ENCODE results near the gene MMP14.
"Not testable (repeated sequence)": the region's sequence is repeated elsewhere in the genome, so short reads cannot be mapped to it uniquely, and the experiment has no call there.

Gene MMP14

DNA sequence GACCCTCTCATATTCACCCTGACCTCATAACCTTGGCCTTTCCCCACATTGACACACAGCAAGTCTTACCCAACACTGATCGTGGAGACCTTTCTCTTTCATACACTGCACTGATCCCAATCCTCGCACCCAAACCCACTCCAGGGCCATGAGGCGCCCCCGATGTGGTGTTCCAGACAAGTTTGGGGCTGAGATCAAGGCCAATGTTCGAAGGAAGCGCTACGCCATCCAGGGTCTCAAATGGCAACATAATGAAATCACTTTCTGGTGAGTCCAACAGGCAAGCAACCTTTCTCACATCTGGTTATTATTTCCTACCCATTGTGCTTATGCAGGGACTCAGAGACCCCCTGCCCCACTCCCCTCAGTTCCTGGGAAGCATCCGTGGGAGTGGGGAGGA is 5.4 kb downstream of the MMP14 start:
- DNase-seq (ENCODE audit: low read depth in 1 of 2, low spot score in 1 of 2) = no peak

- no peak for DNase-seq (ENCODE audit: low read depth in 1 of 2, low spot score in 1 of 2)
Observed at GRCh38 chr14:22842211-22843122, 6.1 kb downstream of the MMP14 start.

- DNase-seq (ENCODE audit: low read depth in 1 of 2, low spot score in 1 of 2) = no peak
Observed at GRCh38 chr14:22843123-22843925, 6.9 kb downstream of the MMP14 start.

- DNase-seq (ENCODE audit: low read depth in 1 of 2, low spot score in 1 of 2) = no peak
Observed at GRCh38 chr14:22844221-22845102, 8.1 kb downstream of the MMP14 start.

GRCh38 chr14:22845103-22845394 is 8.7 kb downstream of the MMP14 start:
- DNase-seq (ENCODE audit: low read depth in 1 of 2, low spot score in 1 of 2) = no peak

- no peak for DNase-seq (ENCODE audit: low read depth in 1 of 2, low spot score in 1 of 2)
Observed at GRCh38 chr14:22845821-22846625, 9.6 kb downstream of the MMP14 start.

GRCh38 chr14:22846811-22847307 is 10.5 kb downstream of the MMP14 start:
- no peak for DNase-seq (ENCODE audit: low read depth in 1 of 2, low spot score in 1 of 2)

DNA sequence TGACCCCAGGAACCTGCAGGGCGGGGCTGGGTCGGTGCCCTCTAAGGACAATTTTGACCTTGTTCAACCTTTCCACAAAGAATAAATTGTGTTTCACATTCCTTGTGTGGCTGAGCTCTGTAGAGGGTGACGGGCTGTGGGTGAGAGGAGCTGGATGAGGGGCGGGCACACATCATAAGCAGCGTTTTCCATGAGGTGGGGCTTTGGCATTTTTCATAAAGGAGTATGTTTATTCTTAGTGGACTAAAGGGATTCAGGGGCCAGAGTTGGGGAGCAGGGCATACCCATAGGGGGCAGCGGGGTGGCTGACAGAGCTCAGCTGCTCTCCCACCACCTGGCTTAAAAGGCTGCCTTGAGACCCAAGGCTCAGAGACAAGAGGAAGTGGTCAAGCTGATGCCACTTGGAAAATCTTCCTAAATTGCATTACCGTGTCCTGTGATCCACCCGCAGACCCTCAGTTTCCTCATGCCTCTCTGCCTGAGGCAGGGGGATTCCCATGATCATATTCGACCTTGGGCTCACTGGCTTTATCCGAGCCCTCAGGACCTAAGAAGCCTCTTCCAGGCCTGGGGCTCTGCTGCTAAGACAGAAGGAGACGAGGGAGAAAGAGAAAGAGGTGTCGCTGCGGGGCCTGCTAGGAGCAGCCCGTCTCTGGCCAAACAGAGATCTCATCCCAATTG is 11.4 kb downstream of the MMP14 start:
- DNase-seq (ENCODE audit: low read depth in 1 of 2, low spot score in 1 of 2) = no peak

DNA sequence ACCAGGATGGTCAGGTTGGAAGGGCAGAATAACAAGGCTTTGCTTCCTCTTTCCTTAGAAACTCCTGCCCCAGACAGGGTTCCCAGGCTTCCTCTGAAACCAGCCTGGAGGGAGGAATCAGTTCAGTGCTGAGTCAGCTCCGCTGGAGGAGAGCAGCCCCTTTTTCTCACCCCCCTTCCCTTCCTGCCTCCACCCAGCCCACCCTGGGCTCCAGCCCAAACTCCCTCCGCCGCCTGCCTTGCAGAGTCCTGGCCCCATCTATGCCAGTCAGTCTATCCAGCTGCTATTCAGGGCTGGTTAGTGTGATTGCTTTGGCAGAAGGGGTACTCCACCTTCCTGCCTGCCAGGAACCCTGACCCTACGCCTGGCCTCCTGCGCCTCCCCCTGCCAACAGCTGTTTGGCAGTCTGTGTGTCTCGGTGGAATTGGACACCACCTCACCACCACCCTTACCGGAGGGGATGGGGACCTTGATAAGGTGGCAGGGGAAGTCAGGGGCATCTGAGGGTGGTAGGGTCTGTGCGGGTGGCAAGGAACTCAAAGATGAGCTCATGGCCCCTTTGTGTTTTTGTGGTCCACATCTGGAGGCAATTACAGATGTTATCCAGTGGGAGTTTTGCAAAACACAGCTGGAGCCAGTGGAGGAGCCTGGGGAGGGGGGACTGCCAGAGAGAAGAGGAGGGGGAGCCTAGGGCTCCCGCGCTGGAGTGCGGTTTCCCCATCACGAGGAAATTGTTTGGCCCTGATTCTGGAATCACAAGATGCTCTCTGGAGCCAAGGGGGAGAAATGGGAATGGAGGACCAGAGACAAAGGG is 12.2 kb downstream of the MMP14 start:
- no peak for DNase-seq (ENCODE audit: low read depth in 1 of 2, low spot score in 1 of 2)

GRCh38 chr14:22849212-22849819 is 12.9 kb downstream of the MMP14 start:
- DNase-seq (ENCODE audit: low read depth in 1 of 2, low spot score in 1 of 2) = no peak

DNA sequence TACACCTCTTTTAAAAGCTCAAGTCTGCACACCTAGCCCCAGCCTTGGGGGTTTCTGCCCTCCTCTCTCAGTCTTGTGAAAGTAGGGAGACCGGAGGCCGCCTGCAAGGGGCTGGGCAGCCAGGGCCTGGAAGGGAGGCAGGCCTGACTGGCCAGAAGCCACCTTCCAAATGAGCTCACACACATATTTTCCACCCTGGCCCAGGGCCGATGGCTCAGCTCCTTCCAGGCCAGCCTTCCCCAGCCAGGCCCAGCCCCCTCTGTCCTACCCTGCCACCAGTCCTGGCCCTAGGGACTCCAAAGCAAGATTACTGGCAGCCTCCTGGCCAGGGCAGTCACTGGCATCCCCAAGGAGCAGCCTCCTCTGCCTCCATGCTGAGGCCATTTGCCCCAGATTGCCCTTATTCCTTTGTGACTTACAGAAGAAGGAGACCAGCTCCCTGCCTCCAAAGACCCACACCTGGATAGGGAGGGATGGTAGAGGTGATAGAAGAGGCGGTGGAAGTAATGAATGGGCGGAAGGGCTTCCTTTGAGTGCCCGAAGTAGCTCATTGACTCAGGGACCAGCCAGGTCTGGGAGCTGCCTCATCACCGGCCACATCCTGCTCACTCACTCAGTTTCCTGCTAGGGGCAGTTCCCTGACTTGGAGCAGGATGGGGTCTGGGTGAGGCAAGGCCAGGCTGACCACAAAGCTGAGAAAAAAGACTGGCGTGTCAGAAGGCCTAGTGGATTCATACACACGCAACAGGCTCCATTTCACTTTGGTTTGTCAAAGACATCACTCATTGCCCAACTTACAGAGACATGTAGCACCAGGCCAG is 14.8 kb downstream of the MMP14 start:
- no peak for DNase-seq (ENCODE audit: low read depth in 1 of 2, low spot score in 1 of 2)

- DNase-seq (ENCODE audit: low read depth in 1 of 2, low spot score in 1 of 2) = not testable (repeated sequence)
Observed at GRCh38 chr14:22852178-22852577, 15.8 kb downstream of the MMP14 start.

GRCh38 chr14:22852599-22852939 is 16.2 kb downstream of the MMP14 start:
- DNase-seq (ENCODE audit: low read depth in 1 of 2, low spot score in 1 of 2) = no peak

GRCh38 chr14:22852940-22853767 is 16.8 kb downstream of the MMP14 start:
- DNase-seq (ENCODE audit: low read depth in 1 of 2, low spot score in 1 of 2) = peak; percentile 90 to 95

GRCh38 chr14:22854296-22854695 is 17.9 kb downstream of the MMP14 start:
- not testable (repeated sequence) for DNase-seq (ENCODE audit: low read depth in 1 of 2, low spot score in 1 of 2)

DNA sequence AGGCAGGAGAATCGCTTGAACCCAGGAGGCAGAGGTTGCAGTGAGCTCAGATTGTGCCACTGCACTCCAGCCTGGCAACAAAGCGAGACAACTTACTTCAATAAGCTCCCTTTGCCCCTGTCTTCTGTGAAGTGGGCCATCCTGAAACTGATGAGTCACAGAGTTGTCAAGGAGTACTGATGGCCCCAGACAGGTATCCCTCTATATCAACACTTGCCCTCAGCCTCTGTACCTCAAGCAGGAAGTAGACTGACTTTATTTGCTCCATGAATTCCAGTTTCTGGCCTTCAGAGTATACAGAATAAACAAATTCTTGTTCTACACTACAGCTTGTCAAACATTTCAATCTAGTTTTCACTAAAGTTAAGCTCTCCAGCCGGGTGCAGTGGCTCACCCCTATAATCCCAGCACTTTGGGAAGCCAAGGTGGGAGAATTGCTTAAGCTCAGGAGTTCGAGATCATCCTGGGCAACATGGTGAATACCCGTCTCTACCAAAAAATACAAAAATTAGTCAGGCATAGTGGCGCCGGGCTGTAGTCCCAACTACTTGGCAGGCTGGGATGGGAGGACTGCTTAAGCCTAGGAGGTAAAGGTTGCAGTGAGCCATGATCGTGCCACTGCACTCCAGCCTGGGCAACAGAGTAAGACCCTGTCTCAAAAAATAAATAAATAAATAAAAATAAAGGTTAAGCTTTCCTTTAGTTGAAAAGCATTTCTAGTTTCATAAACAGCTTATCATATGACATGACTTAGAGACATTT is 18.8 kb downstream of the MMP14 start:
- no peak for DNase-seq (ENCODE audit: low read depth in 1 of 2, low spot score in 1 of 2)

Data from activated CD4-positive, alpha-beta T cell treated with anti-CD3 and anti-CD28 coated beads, Interleukin-2, amount 50 U/mL, for 24 hours (primary cell).